Activated naive CD4-positive, alpha-beta T cell treated with anti-CD3 and anti-CD28 coated beads, Interleukin-2, amount 50 U/mL, for 72 hours (primary cell): Measurements from ENCODE around the gene TRHDE. TPM values are rescaled to one million over a fixed set of nuclear protein-coding genes. Genes with fewer than 3 reads are reported as not detected.
A peak's percentile ranks its signal among the peaks of the same experiment; 100 is the strongest.

Experiments used
- ATAC-seq, 2 donors: fragments of 150-1000 bp; cut with Tn5 transposase; 2 replicates each; pipeline ENCODE4 v1.10.0; 2021; ENCODE audit warnings: mild to moderate bottlenecking in 2 of 2, moderate library complexity in 2 of 2
- DNase-seq, 2 donors: peaks; one replicate each; pipeline ENCODE4 v3.0.0; 2021 to 2022; ENCODE audit warnings: low spot score in 2 of 2
- H3K27ac Mint-ChIP-seq, 2 donors: one replicate each; pipeline ENCODE4 v1.8.0; 2022; ENCODE audit warnings: mild to moderate bottlenecking in 2 of 2, mixed read lengths in 2 of 2
- H3K36me3 Mint-ChIP-seq, 2 donors: one replicate each; pipeline ENCODE4 v1.8.0; 2022; ENCODE audit warnings: mixed read lengths in 2 of 2
- H3K9me3 Mint-ChIP-seq, 2 donors: one replicate each; pipeline ENCODE4 v1.8.0; 2022; ENCODE audit warnings: mixed read lengths in 2 of 2
- total RNA-seq, 2 donors: library from RNA; stranded (reverse); gene quantifications; one replicate each; pipeline ENCODE4 v1.2.3, GENCODE V29; 2022

The TRHDE gene
- total RNA-seq, 2 donors from 2014 or later: not detected

DNA sequence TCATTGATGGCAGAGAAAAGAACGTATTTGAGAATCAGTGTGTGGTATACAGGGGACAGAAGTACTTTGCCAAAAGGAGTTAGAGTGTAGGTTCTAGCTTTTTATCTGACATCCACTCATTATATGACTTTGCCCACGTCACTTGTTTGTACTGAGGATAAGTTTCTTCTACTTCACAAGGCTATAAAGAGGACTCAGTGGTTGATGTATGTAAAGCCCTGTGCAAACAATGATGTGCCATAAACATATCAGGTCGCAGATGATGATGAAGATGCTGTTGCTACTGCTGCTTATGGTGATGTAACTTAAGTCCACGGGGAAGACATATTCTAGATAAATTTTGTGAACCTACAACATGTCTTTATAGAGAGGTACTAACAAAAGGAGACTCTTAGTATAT is 66.3 kb downstream of the TRHDE start:
- no peak for ATAC-seq
- DNase-seq: no peak

GRCh38 chr12:72346363-72346944 is 74.3 kb downstream of the TRHDE start:
- Mint-ChIP-seq H3K36me3 (no peaks in the 10 kb centered on the region), H3K27ac (no peak overlapping the region), H3K9me3 (no peaks in the 10 kb centered on the region)
- ATAC-seq (peak in 1 of 2 donors; percentile 67), DNase-seq (peak in 1 of 2 donors; percentile 57)

More for the DNA sequence above, 66.3 kb downstream of the TRHDE start:
- no peaks in the 10 kb centered on the region for H3K36me3 Mint-ChIP-seq
- no peaks in the 10 kb centered on the region for H3K9me3 Mint-ChIP-seq
- H3K27ac Mint-ChIP-seq: no peak overlapping the region

GRCh38 chr12:72349491-72349890 is 77.3 kb downstream of the TRHDE start:
- DNase-seq (no peak), ATAC-seq (no peak)
- no peaks in the 10 kb centered on the region for H3K36me3 Mint-ChIP-seq
- no peak overlapping the region for H3K27ac Mint-ChIP-seq
- H3K9me3 Mint-ChIP-seq: no peaks in the 10 kb centered on the region

GRCh38 chr12:72359416-72359815 is 87.2 kb downstream of the TRHDE start:
- Mint-ChIP-seq H3K36me3 (no peaks in the 10 kb centered on the region), H3K9me3 (peaks cover 0 to 3% of the 10 kb centered on the region in 2 donors), H3K27ac (no peak overlapping the region)
- DNase-seq: no peak
- no peak for ATAC-seq

GRCh38 chr12:72365151-72365550 is 93.0 kb downstream of the TRHDE start:
- H3K9me3 Mint-ChIP-seq: peaks cover 0 to 10% of the 10 kb centered on the region in 2 donors
- no peak for DNase-seq
- no peaks in the 10 kb centered on the region for H3K36me3 Mint-ChIP-seq
- no peak for ATAC-seq
- H3K27ac Mint-ChIP-seq: no peak overlapping the region

DNA sequence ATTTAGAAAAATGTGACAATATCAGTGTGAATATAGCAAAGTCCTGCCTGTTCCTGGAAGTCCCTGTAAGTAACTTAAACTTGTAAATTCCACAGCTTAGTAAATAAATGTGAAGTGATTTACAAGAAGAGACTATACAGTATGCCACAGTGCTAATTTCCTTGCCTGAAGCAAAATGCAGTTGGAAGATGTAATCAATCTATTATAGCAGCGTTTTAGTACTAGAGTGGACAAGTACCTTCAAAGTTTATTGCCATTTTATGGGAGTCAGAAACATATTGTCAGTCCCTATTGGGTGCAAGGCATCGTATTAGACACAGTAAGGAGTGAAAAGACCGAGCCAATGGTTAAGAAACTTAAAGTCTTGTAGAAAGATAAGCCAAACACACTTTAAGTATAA is 94.1 kb downstream of the TRHDE start:
- H3K36me3 Mint-ChIP-seq: no peaks in the 10 kb centered on the region
- ATAC-seq (no peak), DNase-seq (no peak)
- no peak overlapping the region for H3K27ac Mint-ChIP-seq
- H3K9me3 Mint-ChIP-seq: peaks cover 0 to 10% of the 10 kb centered on the region in 2 donors

- ATAC-seq (no peak), DNase-seq (no peak)
- no peak overlapping the region for H3K27ac Mint-ChIP-seq
- H3K9me3 Mint-ChIP-seq: peaks cover 0 to 10% of the 10 kb centered on the region in 2 donors
- H3K36me3 Mint-ChIP-seq: no peaks in the 10 kb centered on the region
These were observed 96.1 kb downstream of the TRHDE start for GRCh38 chr12:72368298-72368697.

DNA sequence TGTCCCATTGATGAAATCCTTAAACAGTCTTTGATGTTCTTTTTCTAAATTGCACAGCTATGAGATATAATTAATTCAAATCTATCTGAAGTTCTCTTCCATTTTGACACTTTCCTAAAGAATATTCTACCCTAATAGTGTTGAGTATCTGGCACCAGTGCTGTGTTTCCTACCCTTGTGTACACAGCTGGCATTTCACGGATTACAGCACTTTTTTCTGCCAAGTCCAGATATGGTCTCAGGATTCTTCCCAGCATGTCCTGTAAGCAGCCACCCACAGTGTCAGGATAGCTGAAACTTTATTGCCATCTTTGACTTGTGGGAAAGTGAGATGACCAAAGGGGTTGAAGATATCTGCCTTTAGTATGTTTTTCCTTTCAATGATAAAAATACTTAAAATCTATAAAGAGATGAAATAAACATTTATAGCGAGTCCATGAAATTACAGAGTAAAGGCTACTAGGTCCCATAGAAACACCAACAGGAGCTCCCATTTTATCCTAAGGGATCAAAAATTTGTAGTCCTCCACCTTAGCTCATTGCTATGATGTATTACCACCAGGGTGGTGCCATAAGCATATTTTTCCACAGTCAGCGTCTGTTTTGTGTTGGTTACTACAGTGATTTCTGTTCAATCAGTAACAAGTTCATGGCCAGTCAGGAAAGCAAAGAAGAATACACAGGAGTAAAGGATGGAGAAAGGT is 96.7 kb downstream of the TRHDE start:
- ATAC-seq (no peak), DNase-seq (no peak)
- Mint-ChIP-seq H3K36me3 (no peaks in the 10 kb centered on the region), H3K9me3 (peaks cover 0 to 10% of the 10 kb centered on the region in 2 donors), H3K27ac (no peak overlapping the region)

DNA sequence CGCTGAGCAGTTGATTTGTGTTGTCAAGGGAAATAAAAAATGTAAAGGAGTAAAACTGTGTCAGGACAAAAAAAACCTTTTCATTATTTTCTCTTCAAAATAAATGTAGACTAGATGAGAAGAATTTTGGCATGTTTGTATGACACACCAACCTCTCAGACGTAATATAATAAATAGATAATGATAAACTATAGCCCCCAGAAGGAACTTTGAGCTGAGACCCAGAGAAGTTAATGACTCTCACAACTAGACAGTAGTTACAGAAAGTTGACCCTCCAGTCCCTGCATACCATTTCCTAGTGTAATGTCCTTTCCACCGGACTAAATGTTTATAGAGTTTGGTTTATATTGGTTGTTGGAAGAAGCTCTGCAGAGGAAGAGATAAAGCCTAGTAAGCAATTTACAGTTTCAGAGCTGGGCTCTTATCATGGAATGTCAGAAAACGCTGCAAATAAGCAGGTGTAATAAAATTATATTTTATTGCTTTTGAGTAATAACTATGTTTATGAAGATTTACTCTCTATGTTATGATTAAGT is 97.3 kb downstream of the TRHDE start:
- ATAC-seq: no peak
- Mint-ChIP-seq H3K27ac (no peak overlapping the region), H3K36me3 (no peaks in the 10 kb centered on the region), H3K9me3 (peaks cover 0 to 10% of the 10 kb centered on the region in 2 donors)
- no peak for DNase-seq

GRCh38 chr12:72380441-72380840 is 108.3 kb downstream of the TRHDE start:
- ATAC-seq: no peak
- no peaks in the 10 kb centered on the region for H3K36me3 Mint-ChIP-seq
- DNase-seq: no peak
- H3K27ac Mint-ChIP-seq: no peak overlapping the region
- H3K9me3 Mint-ChIP-seq: peaks cover 16 to 18% of the 10 kb centered on the region in 2 donors

- no peak overlapping the region for H3K27ac Mint-ChIP-seq
- ATAC-seq (no peak), DNase-seq (no peak)
- H3K9me3 Mint-ChIP-seq: peaks cover 15 to 24% of the 10 kb centered on the region in 2 donors
- no peaks in the 10 kb centered on the region for H3K36me3 Mint-ChIP-seq
These were observed 116.2 kb downstream of the TRHDE start for GRCh38 chr12:72388322-72388721.

DNA sequence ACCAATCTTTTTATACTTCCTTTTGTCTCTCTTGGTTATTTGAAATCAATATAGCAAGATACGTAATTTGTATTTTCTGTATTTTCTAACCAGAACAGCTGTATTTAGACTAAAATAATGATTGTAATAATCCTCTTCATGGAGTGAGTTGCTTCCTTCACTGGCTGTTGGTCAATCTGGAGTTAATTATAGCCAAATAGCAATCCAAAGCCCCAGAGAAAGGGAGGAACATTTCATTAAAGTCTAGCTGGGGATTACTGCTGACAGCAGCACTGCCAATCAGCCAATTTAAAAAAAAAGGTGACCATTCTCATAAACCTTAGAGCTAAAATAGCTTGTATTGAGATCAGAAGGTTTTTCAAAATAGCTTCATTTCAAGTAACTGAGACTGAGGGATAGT is 118.0 kb downstream of the TRHDE start:
- H3K36me3 Mint-ChIP-seq: no peaks in the 10 kb centered on the region
- peaks cover 15 to 24% of the 10 kb centered on the region in 2 donors for H3K9me3 Mint-ChIP-seq
- no peak overlapping the region for H3K27ac Mint-ChIP-seq
- ATAC-seq (no peak), DNase-seq (no peak)

DNA sequence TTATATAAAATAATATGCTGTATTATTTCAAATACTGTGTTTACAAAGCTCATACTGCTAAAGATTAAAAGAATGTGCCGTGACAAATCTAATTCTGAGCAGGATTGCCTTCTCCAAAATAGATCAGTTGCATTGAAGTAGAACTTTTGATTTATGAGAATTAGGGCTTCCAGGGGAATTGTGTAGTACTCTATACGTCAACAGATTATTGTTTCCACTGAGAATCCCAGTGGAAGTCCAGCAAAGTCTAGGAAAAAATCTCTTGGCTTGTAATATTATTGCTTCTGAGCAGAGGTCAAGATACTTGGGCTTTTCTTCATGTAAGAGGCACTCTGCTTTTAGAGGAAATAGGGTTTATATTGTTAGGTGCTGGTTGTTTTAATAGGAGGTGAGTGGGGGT is 133.9 kb downstream of the TRHDE start:
- DNase-seq: no peak
- H3K36me3 Mint-ChIP-seq: no peaks in the 10 kb centered on the region
- H3K9me3 Mint-ChIP-seq: peaks cover 0 to 4% of the 10 kb centered on the region in 2 donors
- ATAC-seq: no peak
- no peak overlapping the region for H3K27ac Mint-ChIP-seq

GRCh38 chr12:72432037-72432604 is 160.0 kb downstream of the TRHDE start:
- DNase-seq (no peak), ATAC-seq (no peak)
- H3K36me3 Mint-ChIP-seq: no peaks in the 10 kb centered on the region
- H3K9me3 Mint-ChIP-seq: peaks cover 0 to 3% of the 10 kb centered on the region in 2 donors
- no peak overlapping the region for H3K27ac Mint-ChIP-seq

DNA sequence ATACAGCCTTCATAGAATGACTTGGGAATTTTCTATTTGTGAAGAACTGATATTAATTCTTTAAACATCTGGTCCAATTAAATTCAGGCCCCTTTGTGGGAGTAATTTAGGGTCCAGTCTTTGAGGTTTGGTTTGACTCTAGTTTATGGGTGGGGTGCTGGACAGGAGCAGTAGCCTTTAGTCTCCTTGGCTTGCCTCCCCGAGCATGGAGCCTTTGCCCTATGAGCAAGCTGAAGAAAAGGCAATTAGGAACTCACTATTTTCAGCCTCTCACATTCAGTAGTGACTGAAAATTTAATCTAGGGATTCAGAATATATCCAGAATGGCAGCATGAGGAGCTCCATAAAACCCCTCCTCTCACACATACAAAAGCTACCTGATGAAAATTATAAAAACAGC is 161.1 kb downstream of the TRHDE start:
- H3K27ac Mint-ChIP-seq: no peak overlapping the region
- ATAC-seq: no peak
- no peak for DNase-seq

DNA sequence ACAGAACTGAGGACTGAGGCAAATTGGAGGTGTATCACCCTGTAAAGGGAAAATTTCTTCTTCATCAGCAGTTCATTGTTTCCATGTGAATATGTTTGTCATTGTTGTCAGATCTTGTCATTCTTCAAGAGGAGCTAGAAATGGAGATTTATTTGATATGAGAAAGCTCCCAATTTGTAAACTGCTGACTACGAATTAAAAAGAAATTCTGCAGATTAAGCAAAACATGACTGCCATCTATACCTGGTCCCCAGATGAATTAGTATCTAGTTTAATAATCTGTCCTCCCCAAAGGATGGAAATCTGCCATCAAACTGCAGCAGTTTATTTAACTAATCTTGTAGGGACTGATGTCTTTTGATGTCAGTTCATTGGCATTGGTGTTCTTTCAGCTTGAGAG is 162.8 kb downstream of the TRHDE start:
- H3K9me3 Mint-ChIP-seq: peaks cover 4 to 6% of the 10 kb centered on the region in 2 donors
- no peak overlapping the region for H3K27ac Mint-ChIP-seq
- DNase-seq (no peak), ATAC-seq (no peak)
- no peaks in the 10 kb centered on the region for H3K36me3 Mint-ChIP-seq

More for the DNA sequence above, 161.1 kb downstream of the TRHDE start:
- Mint-ChIP-seq H3K36me3 (no peaks in the 10 kb centered on the region), H3K9me3 (peaks cover 0 to 3% of the 10 kb centered on the region in 2 donors)

- Mint-ChIP-seq H3K9me3 (peaks cover 12 to 21% of the 10 kb centered on the region in 2 donors), H3K27ac (no peak overlapping the region)
These were observed 170.0 kb downstream of the TRHDE start for GRCh38 chr12:72442217-72442616.

More at GRCh38 chr12:72442217-72442616, 170.0 kb downstream of the TRHDE start:
- H3K36me3 Mint-ChIP-seq: no peaks in the 10 kb centered on the region
- DNase-seq (no peak), ATAC-seq (no peak)
